HEK293 (cell line): ENCODE results near the gene STPG3.

ENCODE experiments used
- CTCF ChIA-PET: fragments of 350-600 bp; formaldehyde crosslinking; extraction: SDS; loops from one replicate; lab custom pipeline; 2021; ENCODE audit warnings: antibody characterized with exemption; lab: Yijun Ruan, JAX
- POLR2A ChIA-PET: fragments of 300-600 bp; formaldehyde crosslinking; extraction: SDS; loops from one replicate; lab custom pipeline; 2020; ENCODE audit warnings: antibody characterized with exemption, inconsistent platforms; lab: Yijun Ruan, JAX
- H3K27ac ChIP-seq: fragments of 200-500 bp; sonication (Bioruptor generic); 2 replicates; pipeline ENCODE4 v1.5.1; 2014; ENCODE audit warnings: low read depth, low read length, control low read depth, inconsistent platforms; ENCODE audit errors: extremely low read depth
- H3K36me3 ChIP-seq, 2 experiments: fragments of 200-500 bp in 1 of 2; sonication (Bioruptor generic) in 1 of 2; 1 replicate in 1 of 2; 2 replicates in 1 of 2; pipeline ENCODE4 v1.5.1; 2014 to 2017; ENCODE audit warnings: inconsistent platforms in 2 of 2, low read length in 2 of 2; ENCODE audit not compliant: control insufficient read depth in 2 of 2, insufficient read depth in 1 of 2
- H3K4me1 ChIP-seq: fragments of 200-500 bp; sonication (Bioruptor generic); 2 replicates; pipeline ENCODE4 v1.5.1; 2014; ENCODE audit warnings: mild to moderate bottlenecking, low read length, inconsistent platforms; ENCODE audit not compliant: control insufficient read depth, insufficient read depth
- H3K4me3 ChIP-seq: 2 replicates; pipeline ENCODE4 v1.5.1; 2011; ENCODE audit warnings: low read depth, mild to moderate bottlenecking, control low read depth, low read length, moderate library complexity
- H3K9me3 ChIP-seq: fragments of 200-500 bp; sonication (Bioruptor generic); 2 replicates; pipeline ENCODE4 v1.5.1; 2014; ENCODE audit warnings: low read depth, low read length, inconsistent platforms; ENCODE audit not compliant: control insufficient read depth, insufficient read depth
- GLI2 ChIP-seq: fragments of 450-650 bp; formaldehyde crosslinking; IDR thresholded peaks from 2 replicates; pipeline ENCODE4; 2017; ENCODE audit warnings: missing biosample characterization, missing genetic modification characterization, low read depth, borderline replicate concordance
- GLIS1 ChIP-seq: fragments of 450-650 bp; formaldehyde crosslinking; IDR thresholded peaks from 2 replicates; pipeline ENCODE4 v1.5.1; 2016; ENCODE audit warnings: missing biosample characterization, missing genetic modification characterization
- KLF1 ChIP-seq: fragments of 450-650 bp; formaldehyde crosslinking; IDR thresholded peaks from 2 replicates; pipeline ENCODE4 v1.5.1; 2016; ENCODE audit warnings: missing biosample characterization, missing genetic modification characterization
- KLF9 ChIP-seq: fragments of 450-650 bp; formaldehyde crosslinking; IDR thresholded peaks from 2 replicates; pipeline ENCODE4 v1.5.1; 2016; ENCODE audit warnings: missing biosample characterization, missing genetic modification characterization, low read depth
- MZF1 ChIP-seq: fragments of 450-650 bp; formaldehyde crosslinking; IDR thresholded peaks from 2 replicates; pipeline ENCODE4 v1.5.1; 2017; ENCODE audit warnings: missing biosample characterization, missing genetic modification characterization, borderline replicate concordance
- SP2 ChIP-seq: fragments of 450-650 bp; formaldehyde crosslinking; IDR thresholded peaks from 2 replicates; pipeline ENCODE4 v1.5.1; 2016; ENCODE audit warnings: missing biosample characterization, missing genetic modification characterization
- SP3 ChIP-seq: fragments of 450-650 bp; formaldehyde crosslinking; IDR thresholded peaks from 2 replicates; pipeline ENCODE4 v1.5.1; 2016; ENCODE audit warnings: missing biosample characterization, missing genetic modification characterization
- WT1 ChIP-seq: fragments of 450-650 bp; formaldehyde crosslinking; IDR thresholded peaks from 2 replicates; pipeline ENCODE4 v1.5.1; 2016; ENCODE audit warnings: missing biosample characterization, missing genetic modification characterization
- ZBTB20 ChIP-seq: fragments of 450-650 bp; formaldehyde crosslinking; IDR thresholded peaks from 2 replicates; pipeline ENCODE4 v1.5.1; 2016; ENCODE audit warnings: missing biosample characterization, missing genetic modification characterization
- ZBTB21 ChIP-seq: fragments of 450-650 bp; formaldehyde crosslinking; IDR thresholded peaks from 2 replicates; pipeline ENCODE4 v1.5.1; 2017; ENCODE audit warnings: missing biosample characterization, missing genetic modification characterization
- ZEB2 ChIP-seq: fragments of 450-650 bp; formaldehyde crosslinking; IDR thresholded peaks from 2 replicates; pipeline ENCODE4 v1.5.1; 2016; ENCODE audit warnings: missing biosample characterization, missing genetic modification characterization
- ZFP37 ChIP-seq: fragments of 450-650 bp; formaldehyde crosslinking; IDR thresholded peaks from 2 replicates; pipeline ENCODE4 v1.5.1; 2016; ENCODE audit warnings: missing biosample characterization, missing genetic modification characterization
- ZNF121 ChIP-seq: fragments of 450-650 bp; formaldehyde crosslinking; IDR thresholded peaks from 2 replicates; pipeline ENCODE4 v1.5.1; 2016; ENCODE audit warnings: missing biosample characterization, missing genetic modification characterization
- ZNF148 ChIP-seq: fragments of 450-650 bp; formaldehyde crosslinking; IDR thresholded peaks from 2 replicates; pipeline ENCODE4 v1.5.0; 2017; ENCODE audit warnings: missing biosample characterization, missing genetic modification characterization, borderline replicate concordance
- ZNF26 ChIP-seq: fragments of 450-650 bp; formaldehyde crosslinking; IDR thresholded peaks from 2 replicates; pipeline ENCODE4 v1.5.1; 2016; ENCODE audit warnings: missing biosample characterization, missing genetic modification characterization
- ZNF335 ChIP-seq: fragments of 450-650 bp; formaldehyde crosslinking; conservative IDR thresholded peaks from 2 replicates; pipeline ENCODE4 v1.5.1; 2016; ENCODE audit warnings: missing biosample characterization, missing genetic modification characterization
- ZNF639 ChIP-seq: fragments of 450-650 bp; formaldehyde crosslinking; IDR thresholded peaks from 2 replicates; pipeline ENCODE4 v1.5.1; 2016; ENCODE audit warnings: missing biosample characterization, missing genetic modification characterization
- ZNF658 ChIP-seq: fragments of 450-650 bp; formaldehyde crosslinking; IDR thresholded peaks from 2 replicates; pipeline ENCODE4; 2016; ENCODE audit warnings: missing biosample characterization, missing genetic modification characterization
- ZNF747 ChIP-seq: fragments of 450-650 bp; formaldehyde crosslinking; IDR thresholded peaks from 2 replicates; pipeline ENCODE4 v1.5.1; 2016; ENCODE audit warnings: missing biosample characterization, missing genetic modification characterization
- ZNF768 ChIP-seq: fragments of 450-650 bp; formaldehyde crosslinking; IDR thresholded peaks from 2 replicates; pipeline ENCODE4 v1.5.1; 2018; ENCODE audit warnings: missing biosample characterization, mild to moderate bottlenecking, missing genetic modification characterization
- ZNF776 ChIP-seq: fragments of 450-650 bp; formaldehyde crosslinking; IDR thresholded peaks from 2 replicates; pipeline ENCODE4 v1.5.0; 2017; ENCODE audit warnings: missing biosample characterization, missing genetic modification characterization, borderline replicate concordance
- ZNF777 ChIP-seq: fragments of 450-650 bp; formaldehyde crosslinking; IDR thresholded peaks from 2 replicates; pipeline ENCODE4 v1.5.1; 2017; ENCODE audit warnings: missing biosample characterization, missing genetic modification characterization, borderline replicate concordance
- ZNF792 ChIP-seq: fragments of 450-650 bp; formaldehyde crosslinking; IDR thresholded peaks from 2 replicates; pipeline ENCODE4 v1.5.1; 2016; ENCODE audit warnings: missing biosample characterization, missing genetic modification characterization
- ZNF837 ChIP-seq: fragments of 450-650 bp; formaldehyde crosslinking; IDR thresholded peaks from 2 replicates; pipeline ENCODE4 v1.5.1; 2016; ENCODE audit warnings: missing biosample characterization, missing genetic modification characterization
- ZSCAN4 ChIP-seq: fragments of 450-650 bp; formaldehyde crosslinking; IDR thresholded peaks from 2 replicates; pipeline ENCODE4 v1.5.1; 2017; ENCODE audit warnings: missing biosample characterization, missing genetic modification characterization

STPG3 gene

GRCh38 chr9:137224830-137225694 lies 26.0 kb upstream of the STPG3 start, which contains the start of gene CYSRT1:
TSS of gene CYSRT1 (plus strand) at chr9:137225174. CDS start at chr9:137225622, 448 bp downstream.
- ChIA-PET CTCF (interaction anchor here (0.7 to 6.7 kb wide), 10 partner anchors 9 to 445 kb away, joined by 3 to 69 read pairs (median 4); partner anchors contain the start of genes NPDC1, SAPCD2 and TUBB4B), POLR2A (interaction anchor here (3.5 to 17.2 kb wide), 3 partner anchors 16 to 95 kb away, joined by 31 to 304 read pairs (median 234); partner anchors contain the start of genes NDOR1, TMEM203, TPRN and TUBB4B)
- Histone ChIP-seq H3K27ac (peak within 1 kb of the TSS; percentile 83; the same call in 1 of the 2 replicates), H3K4me3 (peak within 1 kb of the TSS; percentile 89), H3K36me3 (peaks cover 0 to 3% of the 10 kb centered on the region in 2 experiments; a peak in 1 of 3 replicates), H3K4me1 (peaks cover 4% of the 10 kb centered on the region), H3K9me3 (no peaks in the 10 kb centered on the region)
- TF ChIP-seq KLF1 (tag by site-specific recombination) = peak; percentile 45
- TF ChIP-seq ZNF148 (tag by site-specific recombination) = no peak
- no peak for TF ChIP-seq ZNF768 (tag by site-specific recombination)
- TF ChIP-seq SP2 (tag by site-specific recombination) = peak; percentile 32
- no peak for TF ChIP-seq ZBTB21 (tag by site-specific recombination)
- TF ChIP-seq ZNF747 (tag by site-specific recombination) = no peak
- no peak for TF ChIP-seq ZNF658 (tag by site-specific recombination)
- TF ChIP-seq WT1 (tag by site-specific recombination) = no peak
- TF ChIP-seq ZSCAN4 = no peak
- TF ChIP-seq ZEB2 (tag by site-specific recombination) = no peak
- no peak for TF ChIP-seq ZNF837
- TF ChIP-seq ZNF792 (tag by site-specific recombination) = no peak
- TF ChIP-seq ZFP37 = no peak
- TF ChIP-seq ZNF776 = no peak
- TF ChIP-seq SP3 (tag by site-specific recombination) = peak; percentile 44
- TF ChIP-seq ZNF121 (tag by site-specific recombination) = no peak
- TF ChIP-seq MZF1 (tag by site-specific recombination) = no peak
- TF ChIP-seq ZNF335 (tag by site-specific recombination) = no peak
- no peak for TF ChIP-seq ZBTB20 (tag by site-specific recombination)
- 0 out of 2 replicates have a peak, but pooled peaks have one; percentile 28 for TF ChIP-seq KLF9 (tag by site-specific recombination)
- TF ChIP-seq ZNF777 (tag by site-specific recombination) = no peak
- no peak for TF ChIP-seq ZNF26 (tag by site-specific recombination)
- TF ChIP-seq GLIS1 = no peak
- no peak for TF ChIP-seq GLI2 (tag by site-specific recombination)
- no peak for TF ChIP-seq ZNF639 (tag by site-specific recombination)
